ENCODE results near the gene CCL21.
A peak's percentile ranks its signal among the peaks of the same experiment; 100 is the strongest.

DNA sequence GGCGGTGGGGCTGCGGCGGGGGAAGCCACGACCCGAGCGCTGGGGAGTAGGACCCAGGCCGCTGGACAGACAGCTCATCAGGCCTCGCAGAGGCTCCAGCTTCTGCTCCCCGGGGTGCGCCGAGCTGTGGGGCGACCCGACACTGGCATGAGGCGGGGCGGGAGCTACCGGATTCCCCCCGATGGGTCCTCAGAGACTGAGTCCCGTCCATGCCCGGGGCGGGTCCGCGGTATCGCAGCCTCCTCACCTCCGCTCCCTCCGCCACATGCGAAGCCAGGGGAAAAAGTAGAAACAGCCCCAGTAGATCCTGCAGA is 44.9 kb downstream of the CCL21 start:
- TF ChIP-seq POLR2A (IDR thresholded peaks at IDR 0.05) = no peak
- peak in 1 of 7 experiments; percentile 6 for TF ChIP-seq CTCF (IDR thresholded peaks at IDR 0.05)
